GM12878 (cell line): ENCODE measurements around the gene SLC32A1. TPM values are rescaled to one million over a fixed set of nuclear protein-coding genes. Genes with fewer than 3 reads are reported as not detected.
A peak's percentile ranks its signal among the peaks of the same experiment; 100 is the strongest.

Experiments
- ATAC-seq: fragments of 200-7000 bp; cut with Tn5 transposase; 3 replicates; pipeline ENCODE4 v1.9.1; 2020; ENCODE audit warnings: mild to moderate bottlenecking, moderate library complexity
- BruUV-seq: library from RNA; stranded (reverse); fragments of 400-500 nt; replicated peaks from 2 replicates; lab custom pipeline; 2021; lab: Mats Ljungman, UMichigan
- CTCF ChIA-PET: fragments of 300-600 bp; sonication (Branson Sonifier 250); formaldehyde crosslinking; extraction: SDS; loops from one replicate; lab custom pipeline; 2021; ENCODE audit warnings: inconsistent platforms; lab: Yijun Ruan, JAX
- POLR2A ChIA-PET: fragments of 350-600 bp; formaldehyde crosslinking; extraction: SDS; loops from one replicate; lab custom pipeline; 2021; ENCODE audit warnings: inconsistent platforms; lab: Charles Lee
- RAD21 ChIA-PET: fragments of 300-600 bp; sonication (Branson Sonifier 250); formaldehyde crosslinking; loops from one replicate; lab custom pipeline; 2023; ENCODE audit warnings: antibody characterized with exemption; ENCODE audit not compliant: unreplicated experiment; lab: Charles Lee
- SMC1A ChIA-PET: fragments of 300-600 bp; sonication (Branson Sonifier 250); formaldehyde crosslinking; loops from one replicate; lab custom pipeline; 2023; ENCODE audit not compliant: unreplicated experiment, uncharacterized antibody; lab: Charles Lee
- DNase-seq: peaks from one replicate; pipeline ENCODE4 v3.0.0-alpha.2; 2011; ENCODE audit warnings: low read depth, low spot score
- FAIRE-seq: peaks from 3 replicates; lab custom pipeline; 2011; peaks lifted over from hg19 to GRCh38; lab: Jason Lieb, UNC
- H2AFZ ChIP-seq: 2 replicates; pipeline ENCODE4 v1.6.0; 2011; ENCODE audit warnings: low read depth, low read length, control low read depth; ENCODE audit not compliant: control insufficient read depth
- H3K27ac ChIP-seq: 2 replicates; pipeline ENCODE4 v1.5.1; 2011; ENCODE audit warnings: control low read depth; ENCODE audit not compliant: control insufficient read depth, insufficient read depth
- H3K27me3 ChIP-seq, 2 experiments: replicated peaks in 1 of 2; 2 replicates each; pipeline versions ENCODE4 v1.6.0 to v1.6.1; 2011; ENCODE audit warnings: low read length in 1 of 2; ENCODE audit not compliant: control insufficient read depth in 2 of 2, insufficient read depth in 2 of 2
- H3K36me3 ChIP-seq, 2 experiments: 2 replicates each; pipeline ENCODE4 v1.5.1; 2011; ENCODE audit warnings: low read length in 1 of 2; ENCODE audit not compliant: control insufficient read depth in 2 of 2, insufficient read depth in 2 of 2
- H3K4me1 ChIP-seq: 2 replicates; pipeline ENCODE4 v1.6.1; 2011; ENCODE audit warnings: mild to moderate bottlenecking, low read length, moderate library complexity, mixed read lengths; ENCODE audit not compliant: control insufficient read depth, insufficient read depth
- H3K4me2 ChIP-seq: 2 replicates; pipeline ENCODE4 v1.6.0; 2011; ENCODE audit warnings: control low read depth; ENCODE audit not compliant: control insufficient read depth, insufficient read depth
- H3K4me3 ChIP-seq: fragments of 200-600 bp; sonication (generic); 2 replicates; pipeline ENCODE4 v1.5.1; 2016
- H3K79me2 ChIP-seq: 2 replicates; pipeline ENCODE4 v1.6.0; 2011; ENCODE audit warnings: low read length; ENCODE audit not compliant: control insufficient read depth, insufficient read depth
- H3K9ac ChIP-seq: 2 replicates; pipeline ENCODE4 v1.8.0; 2011; ENCODE audit warnings: low read length, control low read depth, mixed read lengths; ENCODE audit not compliant: control insufficient read depth, insufficient read depth
- H3K9me3 ChIP-seq: replicated peaks from 3 replicates; pipeline ENCODE4 v1.5.1; 2011; ENCODE audit warnings: mild to moderate bottlenecking, low read length; ENCODE audit not compliant: control insufficient read depth, insufficient read depth
- H4K20me1 ChIP-seq: 2 replicates; pipeline ENCODE4 v1.6.0; 2011; ENCODE audit not compliant: control insufficient read depth, insufficient read depth
- NR2C2 ChIP-seq: IDR thresholded peaks from 2 replicates; pipeline ENCODE4 v1.6.1; 2011; ENCODE audit warnings: borderline replicate concordance, low read depth; ENCODE audit not compliant: control insufficient read depth, insufficient read length
- SUZ12 ChIP-seq: fragments of 200-600 bp; sonication (generic); IDR thresholded peaks from one replicate; pipeline ENCODE4 v1.6.1; 2018; ENCODE audit warnings: antibody characterized with exemption, mild to moderate bottlenecking; ENCODE audit not compliant: unreplicated experiment
- YY1 ChIP-seq: IDR thresholded peaks from 2 replicates; pipeline ENCODE4 v1.6.1; 2011; ENCODE audit warnings: low read depth, mild to moderate bottlenecking, low read length
- ZNF24 ChIP-seq: fragments of 450-650 bp; IDR thresholded peaks from 2 replicates; pipeline ENCODE4 v1.6.1; 2017; ENCODE audit warnings: antibody characterized with exemption, mild to moderate bottlenecking
- ZSCAN29 ChIP-seq: fragments of 450-650 bp; IDR thresholded peaks from 2 replicates; pipeline ENCODE4 v1.6.1; 2017; ENCODE audit warnings: mild to moderate bottlenecking, moderate library complexity
- WGBS: methylation state at CpG from one replicate; pipeline ENCODE4 v1.1.6; 2016; ENCODE audit warnings: low lambda C conversion rate; ENCODE audit not compliant: insufficient replicate concordance, insufficient coverage; ENCODE audit errors: missing lambda C conversion rate; 5-methylcytosine and 5-hydroxymethylcytosine counted together
- in situ Hi-C: fragments of 300-500 bp; cut with MboI; formaldehyde crosslinking; loops from 9 replicates; pipeline ENCODE4 v1.14.3; 2018; ENCODE audit warnings: mixed read lengths
- intact Hi-C: fragments of 100-400 bp; cut with micrococcal nuclease; formaldehyde crosslinking; loops from one replicate; pipeline ENCODE4 v1.14.2; 2022; ENCODE audit not compliant: unreplicated experiment
- polyA plus RNA-seq, 11 experiments: library from polyadenylated mRNA; depleted of rRNA in 4 of 11; unstranded in 6 of 11; stranded (reverse) in 5 of 11; fragments of >200 nt; fragmentation: Nextera tagmentation in 4 of 11; fragmentation: Illumina TruSeq in 1 of 11; extraction: Ambion mirVana in 4 of 11; extraction: Trizol in 1 of 11; gene quantifications; 1 replicate in 1 of 11; 2 replicates in 10 of 11; pipeline versions ENCODE4 v1.2.1 to v1.2.3, GENCODE V29; 2011 to 2016; ENCODE audit warnings: inconsistent platforms in 2 of 11, missing spikeins in 2 of 11, low read depth in 1 of 11
- total RNA-seq, 4 experiments: library from RNA; depleted of rRNA in 3 of 4; stranded (reverse); fragments of >200 nt in 3 of 4; fragmentation: Illumina TruSeq in 1 of 4; extraction: Trizol in 1 of 4; gene quantifications; 2 replicates each; pipeline versions ENCODE4 v1.2.1 to v1.2.3, GENCODE V29; 2013 to 2021
- TF ChIP-seq, protein P1 (sequence below): IDR thresholded peaks from 2 replicates; pipeline ENCODE4 v1.6.1; 2011; ENCODE audit warnings: low read depth, mild to moderate bottlenecking, low read length, moderate library complexity, borderline replicate concordance; ENCODE audit errors: extremely low read depth
- TF ChIP-seq, protein P2 (sequence below): IDR thresholded peaks from 2 replicates; pipeline ENCODE4 v1.6.1; 2012; ENCODE audit warnings: mild to moderate bottlenecking, low read depth, low read length

SLC32A1 gene
- total and polyA plus RNA-seq, 10 of the 15 experiments (the other 5 are each of a cell fraction or from before 2014, with no cell fraction given), result not detected

DNA sequence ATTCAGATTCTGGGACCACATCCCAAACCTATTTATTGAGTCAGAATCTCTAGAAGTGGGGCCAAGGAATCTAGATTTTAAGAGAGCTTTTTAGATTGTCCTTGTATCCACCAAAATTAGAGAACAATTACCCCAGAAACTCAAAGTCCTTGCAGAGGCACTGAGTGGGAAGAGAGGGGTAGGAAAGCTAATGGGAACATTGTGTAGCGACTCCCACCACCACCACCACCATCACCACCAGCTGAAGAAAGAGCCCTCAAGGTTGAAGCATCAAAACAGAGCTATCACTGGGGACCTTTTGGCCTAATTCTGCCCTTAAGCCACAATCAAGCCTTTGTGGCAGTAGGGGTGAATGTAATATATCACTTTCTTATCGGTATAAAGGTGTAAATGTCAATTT lies 39.0 kb upstream of the SLC32A1 start:
- H3K4me3 ChIP-seq, result no peak overlapping the region
- ChIA-PET SMC1A (no interaction called here), POLR2A (no interaction called here), RAD21 (no interaction called here), CTCF (interaction anchor here (0.7 kb wide), 2 partner anchors 18 to 67 kb away, joined by 3 read pairs; no protein-coding TSS in a partner anchor)
- no peak overlapping the region for H3K27ac ChIP-seq
- TF ChIP-seq ZSCAN29 (no peak), YY1 (no peak), SUZ12 (no peak), NR2C2 (no peak)
- TF ChIP-seq, protein P1, sequence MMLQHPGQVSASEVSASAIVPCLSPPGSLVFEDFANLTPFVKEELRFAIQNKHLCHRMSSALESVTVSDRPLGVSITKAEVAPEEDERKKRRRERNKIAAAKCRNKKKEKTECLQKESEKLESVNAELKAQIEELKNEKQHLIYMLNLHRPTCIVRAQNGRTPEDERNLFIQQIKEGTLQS, result no peak
- no peak overlapping the region for H3K4me2 ChIP-seq
- no peak overlapping the region for H3K9ac ChIP-seq
- H3K4me1 ChIP-seq, result no peaks in the 10 kb centered on the region
- no peak overlapping the region for H2AFZ ChIP-seq
- no peaks in the 10 kb centered on the region for H3K36me3 ChIP-seq
- H3K27me3 ChIP-seq, result peaks cover 0 to 2% of the 10 kb centered on the region in 2 experiments; a peak in 1 of 4 replicates
- BruUV-seq, result no TSS peak
- intact Hi-C loops, result no loop called here
- ATAC-seq (no peak), FAIRE-seq (no peak), DNase-seq (no peak)
- WGBS, result 35% methylated on average over 2 of the region's 2 CpGs
- H3K79me2 ChIP-seq, result no peaks in the 10 kb centered on the region
- no peaks in the 10 kb centered on the region for H3K9me3 ChIP-seq
- H4K20me1 ChIP-seq, result no peaks in the 10 kb centered on the region
- in situ Hi-C loops, result no loop called here

DNA sequence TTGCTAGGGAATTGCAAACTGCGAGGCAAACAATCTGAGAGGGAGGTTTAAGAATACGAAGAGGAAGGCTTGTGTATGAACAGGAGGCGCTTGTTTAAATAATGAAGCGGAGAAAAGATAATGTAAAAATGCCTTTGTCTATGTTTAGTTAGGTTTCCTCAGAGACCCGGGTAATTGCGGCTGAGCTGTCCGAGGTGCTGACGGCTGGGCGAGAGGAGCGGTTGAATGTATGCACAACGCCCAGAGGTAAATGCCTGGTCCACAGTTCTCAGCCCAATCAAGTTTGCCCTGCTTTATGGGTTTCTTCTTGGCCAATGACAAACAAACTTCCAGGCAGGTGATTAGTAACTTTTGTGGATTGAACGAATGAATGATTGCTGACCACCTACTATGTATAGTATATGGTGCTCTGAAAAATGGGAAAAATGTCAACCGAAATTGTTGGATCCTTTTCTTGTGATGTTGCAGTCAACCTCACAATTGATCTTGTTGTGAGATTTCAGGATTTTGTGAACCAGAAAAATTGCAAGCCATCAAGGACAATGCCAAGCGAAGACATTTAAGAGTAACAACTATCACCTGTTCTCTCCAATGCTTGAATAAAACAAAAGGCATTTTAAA lies 38.3 kb upstream of the SLC32A1 start:
- Histone ChIP-seq H2AFZ (no peak overlapping the region), H3K79me2 (no peaks in the 10 kb centered on the region), H3K4me1 (no peaks in the 10 kb centered on the region), H3K27ac (no peak overlapping the region), H3K27me3 (peaks cover 0 to 2% of the 10 kb centered on the region in 2 experiments; a peak in 1 of 4 replicates), H3K4me3 (no peak overlapping the region), H3K9ac (no peak overlapping the region), H4K20me1 (no peaks in the 10 kb centered on the region), H3K4me2 (no peak overlapping the region)
- no peak for DNase-seq
- ChIA-PET POLR2A (no interaction called here), RAD21 (no interaction called here), SMC1A (no interaction called here)
- 10% methylated on average over 14 of the region's 14 CpGs for WGBS
- BruUV-seq, result no TSS peak
- peak; percentile 7 for FAIRE-seq
- ATAC-seq, result peak; percentile 57; the same call in 1 of the 3 replicates
- intact Hi-C loops, result no loop called here
- TF ChIP-seq, protein P2, sequence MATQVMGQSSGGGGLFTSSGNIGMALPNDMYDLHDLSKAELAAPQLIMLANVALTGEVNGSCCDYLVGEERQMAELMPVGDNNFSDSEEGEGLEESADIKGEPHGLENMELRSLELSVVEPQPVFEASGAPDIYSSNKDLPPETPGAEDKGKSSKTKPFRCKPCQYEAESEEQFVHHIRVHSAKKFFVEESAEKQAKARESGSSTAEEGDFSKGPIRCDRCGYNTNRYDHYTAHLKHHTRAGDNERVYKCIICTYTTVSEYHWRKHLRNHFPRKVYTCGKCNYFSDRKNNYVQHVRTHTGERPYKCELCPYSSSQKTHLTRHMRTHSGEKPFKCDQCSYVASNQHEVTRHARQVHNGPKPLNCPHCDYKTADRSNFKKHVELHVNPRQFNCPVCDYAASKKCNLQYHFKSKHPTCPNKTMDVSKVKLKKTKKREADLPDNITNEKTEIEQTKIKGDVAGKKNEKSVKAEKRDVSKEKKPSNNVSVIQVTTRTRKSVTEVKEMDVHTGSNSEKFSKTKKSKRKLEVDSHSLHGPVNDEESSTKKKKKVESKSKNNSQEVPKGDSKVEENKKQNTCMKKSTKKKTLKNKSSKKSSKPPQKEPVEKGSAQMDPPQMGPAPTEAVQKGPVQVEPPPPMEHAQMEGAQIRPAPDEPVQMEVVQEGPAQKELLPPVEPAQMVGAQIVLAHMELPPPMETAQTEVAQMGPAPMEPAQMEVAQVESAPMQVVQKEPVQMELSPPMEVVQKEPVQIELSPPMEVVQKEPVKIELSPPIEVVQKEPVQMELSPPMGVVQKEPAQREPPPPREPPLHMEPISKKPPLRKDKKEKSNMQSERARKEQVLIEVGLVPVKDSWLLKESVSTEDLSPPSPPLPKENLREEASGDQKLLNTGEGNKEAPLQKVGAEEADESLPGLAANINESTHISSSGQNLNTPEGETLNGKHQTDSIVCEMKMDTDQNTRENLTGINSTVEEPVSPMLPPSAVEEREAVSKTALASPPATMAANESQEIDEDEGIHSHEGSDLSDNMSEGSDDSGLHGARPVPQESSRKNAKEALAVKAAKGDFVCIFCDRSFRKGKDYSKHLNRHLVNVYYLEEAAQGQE, result peak; percentile 98
- no peak for TF ChIP-seq ZNF24
- TF ChIP-seq, all 136 proteins: peak for 1
- in situ Hi-C loops, result no loop called here
- H3K9me3 ChIP-seq, result no peaks in the 10 kb centered on the region
- CTCF ChIA-PET, result interaction anchor here (0.7 kb wide), 1 partner anchor 19 kb away, joined by 3 read pairs; no protein-coding TSS in a partner anchor
- H3K36me3 ChIP-seq, result no peaks in the 10 kb centered on the region
